Measurements from ENCODE around the gene STX10. TPM values are rescaled to one million over a fixed set of nuclear protein-coding genes. Genes with fewer than 3 reads are reported as not detected.

The STX10 gene
- total and polyA plus RNA-seq, 9 of the 15 experiments (the other 6 are each of a cell fraction or from before 2014, with no cell fraction given), result 0.51 to 66.3 (median 31.0) TPM

GRCh38 chr19:13150187-13150930, at the start of gene STX10, which contains the start of gene IER2 (continued):
- TF ChIP-seq, protein P1, sequence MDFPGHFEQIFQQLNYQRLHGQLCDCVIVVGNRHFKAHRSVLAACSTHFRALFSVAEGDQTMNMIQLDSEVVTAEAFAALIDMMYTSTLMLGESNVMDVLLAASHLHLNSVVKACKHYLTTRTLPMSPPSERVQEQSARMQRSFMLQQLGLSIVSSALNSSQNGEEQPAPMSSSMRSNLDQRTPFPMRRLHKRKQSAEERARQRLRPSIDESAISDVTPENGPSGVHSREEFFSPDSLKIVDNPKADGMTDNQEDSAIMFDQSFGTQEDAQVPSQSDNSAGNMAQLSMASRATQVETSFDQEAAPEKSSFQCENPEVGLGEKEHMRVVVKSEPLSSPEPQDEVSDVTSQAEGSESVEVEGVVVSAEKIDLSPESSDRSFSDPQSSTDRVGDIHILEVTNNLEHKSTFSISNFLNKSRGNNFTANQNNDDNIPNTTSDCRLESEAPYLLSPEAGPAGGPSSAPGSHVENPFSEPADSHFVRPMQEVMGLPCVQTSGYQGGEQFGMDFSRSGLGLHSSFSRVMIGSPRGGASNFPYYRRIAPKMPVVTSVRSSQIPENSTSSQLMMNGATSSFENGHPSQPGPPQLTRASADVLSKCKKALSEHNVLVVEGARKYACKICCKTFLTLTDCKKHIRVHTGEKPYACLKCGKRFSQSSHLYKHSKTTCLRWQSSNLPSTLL (IDR thresholded peaks at IDR 0.05), result no peak
- TF ChIP-seq CTBP1 (IDR thresholded peaks at IDR 0.05; ENCODE audit: borderline replicate concordance), result peak; percentile 70; the same call in 1 of the 2 replicates
- TF ChIP-seq TEAD1 (CRISPR knock-in tag; IDR thresholded peaks at IDR 0.05), result peak in 1 of 2 experiments; percentile 94; a peak in 2 of 4 replicates
- peak; percentile 91 for TF ChIP-seq ETV1 (tag; conservative IDR thresholded peaks at IDR 0.05; ENCODE audit: low read depth)
- TF ChIP-seq, protein P2, sequence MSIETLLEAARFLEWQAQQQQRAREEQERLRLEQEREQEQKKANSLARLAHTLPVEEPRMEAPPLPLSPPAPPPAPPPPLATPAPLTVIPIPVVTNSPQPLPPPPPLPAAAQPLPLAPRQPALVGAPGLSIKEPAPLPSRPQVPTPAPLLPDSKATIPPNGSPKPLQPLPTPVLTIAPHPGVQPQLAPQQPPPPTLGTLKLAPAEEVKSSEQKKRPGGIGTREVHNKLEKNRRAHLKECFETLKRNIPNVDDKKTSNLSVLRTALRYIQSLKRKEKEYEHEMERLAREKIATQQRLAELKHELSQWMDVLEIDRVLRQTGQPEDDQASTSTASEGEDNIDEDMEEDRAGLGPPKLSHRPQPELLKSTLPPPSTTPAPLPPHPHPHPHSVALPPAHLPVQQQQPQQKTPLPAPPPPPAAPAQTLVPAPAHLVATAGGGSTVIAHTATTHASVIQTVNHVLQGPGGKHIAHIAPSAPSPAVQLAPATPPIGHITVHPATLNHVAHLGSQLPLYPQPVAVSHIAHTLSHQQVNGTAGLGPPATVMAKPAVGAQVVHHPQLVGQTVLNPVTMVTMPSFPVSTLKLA (conservative IDR thresholded peaks at IDR 0.05), result peak; percentile 92 to 95
- TF ChIP-seq CLOCK (CRISPR knock-in tag; IDR thresholded peaks at IDR 0.05; ENCODE audit: borderline replicate concordance), result no peak
- TF ChIP-seq COPS2 (conservative IDR thresholded peaks at IDR 0.05), result no peak
- TF ChIP-seq HOMEZ (CRISPR knock-in tag; IDR thresholded peaks at IDR 0.05), result no peak
- TF ChIP-seq SMC3 (conservative IDR thresholded peaks at IDR 0.05; ENCODE audit: insufficient read depth, low read depth, low read length), result no peak
- TF ChIP-seq, protein P3, sequence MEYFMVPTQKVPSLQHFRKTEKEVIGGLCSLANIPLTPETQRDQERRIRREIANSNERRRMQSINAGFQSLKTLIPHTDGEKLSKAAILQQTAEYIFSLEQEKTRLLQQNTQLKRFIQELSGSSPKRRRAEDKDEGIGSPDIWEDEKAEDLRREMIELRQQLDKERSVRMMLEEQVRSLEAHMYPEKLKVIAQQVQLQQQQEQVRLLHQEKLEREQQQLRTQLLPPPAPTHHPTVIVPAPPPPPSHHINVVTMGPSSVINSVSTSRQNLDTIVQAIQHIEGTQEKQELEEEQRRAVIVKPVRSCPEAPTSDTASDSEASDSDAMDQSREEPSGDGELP (CRISPR knock-in tag; IDR thresholded peaks at IDR 0.05; ENCODE audit: borderline replicate concordance), result peak; percentile 82
- TF ChIP-seq HDAC2 (IDR thresholded peaks at IDR 0.05), result no peak; the same call in 1 of the 2 replicates
- TF ChIP-seq, protein P4, sequence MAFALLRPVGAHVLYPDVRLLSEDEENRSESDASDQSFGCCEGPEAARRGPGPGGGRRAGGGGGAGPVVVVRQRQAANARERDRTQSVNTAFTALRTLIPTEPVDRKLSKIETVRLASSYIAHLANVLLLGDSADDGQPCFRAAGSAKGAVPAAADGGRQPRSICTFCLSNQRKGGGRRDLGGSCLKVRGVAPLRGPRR (CRISPR knock-in tag; IDR thresholded peaks at IDR 0.05), result 0 out of 2 replicates have a peak, but pooled peaks have one; percentile 30
- TF ChIP-seq C11orf30 (IDR thresholded peaks at IDR 0.05; ENCODE audit: low read depth), result peak; percentile 41
- TF ChIP-seq PRPF4 (IDR thresholded peaks at IDR 0.05; ENCODE audit: insufficient read depth, low read depth, low read length, poor library complexity, severe bottlenecking), result no peak

Data from K562 (cell line).